Heart right ventricle (tissue), 16 donors: ENCODE data around the gene DHX8. TPM values are rescaled to one million over a fixed set of nuclear protein-coding genes. Genes with fewer than 3 reads are reported as not detected.

Experiments
- ATAC-seq, 8 donors: fragments of 200-7000 bp; cut with Tn5 transposase; one replicate each; pipeline ENCODE4 v1.9.1; 2020; ENCODE audit warnings: mild to moderate bottlenecking in 8 of 8, moderate library complexity in 8 of 8, moderate number of reproducible peaks in 1 of 8
- DNase-seq, 2 donors: peaks; one replicate each; pipeline ENCODE4 v3.0.0-alpha.2; 2020
- H3K27ac ChIP-seq, 10 donors: fragments of 200-600 bp; sonication (generic) in 2 of 10; one replicate each; pipeline versions ENCODE4 v1.5.0 to v1.8.0; 2020 to 2022; ENCODE audit warnings: mild to moderate bottlenecking in 3 of 10
- H3K27me3 ChIP-seq, 7 donors: fragments of 200-600 bp; one replicate each; pipeline ENCODE4 v1.8.0; 2021 to 2022; ENCODE audit warnings: mild to moderate bottlenecking in 2 of 7
- H3K36me3 ChIP-seq, 9 donors: fragments of 200-600 bp; sonication (generic) in 1 of 9; one replicate each; pipeline versions ENCODE4 v1.5.0 to v1.8.0; 2020 to 2022; ENCODE audit warnings: mild to moderate bottlenecking in 2 of 9
- H3K4me1 ChIP-seq, 9 donors: fragments of 200-600 bp; sonication (generic) in 1 of 9; one replicate each; pipeline versions ENCODE4 v1.5.0 to v1.8.0; 2020 to 2022; ENCODE audit warnings: mild to moderate bottlenecking in 4 of 9
- H3K4me3 ChIP-seq, 10 donors: fragments of 200-600 bp; sonication (generic) in 2 of 10; one replicate each; pipeline versions ENCODE4 v1.5.0 to v1.8.0; 2020 to 2022; ENCODE audit warnings: mild to moderate bottlenecking in 7 of 10, moderate library complexity in 2 of 10
- H3K9me3 ChIP-seq, 11 donors: fragments of 200-600 bp in 10 of 11; sonication (generic) in 2 of 11; one replicate each; pipeline versions ENCODE4 v1.5.0 to v1.8.0; 2013 to 2022; ENCODE audit warnings: mild to moderate bottlenecking in 2 of 11, control low read depth in 1 of 11, moderate library complexity in 1 of 11
- CTCF ChIP-seq, 9 donors: fragments of 200-600 bp; sonication (generic) in 2 of 9; IDR thresholded peaks; one replicate each; pipeline versions ENCODE4 v1.5.0 to v1.8.0; 2021 to 2022; ENCODE audit warnings: antibody characterized with exemption in 9 of 9, mild to moderate bottlenecking in 5 of 9, moderate library complexity in 1 of 9
- WGBS, 2 donors: extraction: QIAGEN DNeasy Blood & Tissue Kit; methylation state at CpG; one replicate each; pipeline ENCODE4 v1.1.7; 2013; ENCODE audit warnings: inconsistent platforms in 1 of 2; 5-methylcytosine and 5-hydroxymethylcytosine counted together
- intact Hi-C, 10 donors: fragments of 100-400 bp; cut with DNase I; formaldehyde crosslinking; loops; one replicate each; pipeline versions ENCODE4 v1.11.1 to v1.14.2; 2022
- polyA plus RNA-seq, 2 donors: library from polyadenylated mRNA; stranded (reverse); fragments of 200-250 nt; gene quantifications; one replicate each; pipeline ENCODE4 v1.2.3, GENCODE V29; 2013
- total RNA-seq, 10 donors: library from RNA; stranded (reverse); fragmentation: NEBNext Ultra II Directional in 3 of 10; extraction: Animal tissue kit (Norgen Biotek cat#: 25700) in 3 of 10; gene quantifications; one replicate each; pipeline versions ENCODE4 v1.2.1 to v1.2.4, GENCODE V29; 2021 to 2023
- donor health status: Arrhythmogenic right ventricular cardiomyopathy.
- donor health status: ischemic (EF 13 %, LVEDD 7.1; RV severe dilation, severe dysfunction).
- donor health status: healthy with polysubstance abuse.
- donor health status: DM: no; HTN: yes; CAD: no.
- donor health status: DM: no; HTN: no; CAD: no.
- donor health status: ischemic (EF 25% LVEDD 6.9; RV normal size, moderate dysfunction).
- donor health status: ischemic (EF 25% LVEDD 5.7; RV mildly dilated, moderate dysfunction).
- donor health status: healthy.
- donor health status: DM: yes; HTN: yes; CAD: no.
- donor health status: Ischemic cardiomyopathy.
- donor health status: ischemic (EF 35%, LVEDD 5.7; RV mildly dilated, moderate dysfunction).
- donor health status: nonischemic (EF 11% LVEDD 7.7; RV severe dilation, severe dysfunction).
- donor health status: DM: yes; HTN: yes; CAD: no.
- donor health status: PGD.
- donor health status: ischemic (EF 29% LVEDD 5.4; RV normal size, mild dysfunction).
- donor health status: nonischemic (EF 23%, LVEDD 6.1; RV moderate dilation, normal function).

Gene DHX8
- total and polyA plus RNA-seq, 12 donors: 19.2 to 42.0 (median 28.4) TPM

- Histone ChIP-seq H3K27me3 (no peaks in the 10 kb centered on the region), H3K4me1 (peaks cover 0 to 30% (median 27%) of the 10 kb centered on the region in 9 donors), H3K4me3 (no peak overlapping the region), H3K36me3 (peaks cover 0 to 82% (median 46%) of the 10 kb centered on the region in 9 donors), H3K9me3 (no peaks in the 10 kb centered on the region), H3K27ac (peak overlapping the region in 4 of 10 donors; percentile 20 to 53 (median 36))
- ATAC-seq (no peak), DNase-seq (no peak)
- 88 to 90% methylated on average over 8 of the region's 8 CpGs for WGBS, 2 donors
- intact Hi-C loops: loop anchor here in 3 of 10 donors (5.0 kb wide), 2 partner anchors 37 to 147 kb away; no protein-coding TSS in a partner anchor
- no peak for TF ChIP-seq CTCF (IDR thresholded peaks at IDR 0.05)
These were observed 41.3 kb downstream of the DHX8 start for GRCh38 chr17:43524945-43525575.

- ATAC-seq: no peak
- no peaks in the 10 kb centered on the region for H3K27me3 ChIP-seq
- H3K4me1 ChIP-seq: peaks cover 12 to 47% (median 39%) of the 10 kb centered on the region in 9 donors
- no peak overlapping the region for H3K4me3 ChIP-seq
- 84 to 86% methylated on average over 7 of the region's 7 CpGs for WGBS, 2 donors
- no peak for DNase-seq
- peaks cover 0 to 62% (median 28%) of the 10 kb centered on the region in 9 donors for H3K36me3 ChIP-seq
- no peak for TF ChIP-seq CTCF (IDR thresholded peaks at IDR 0.05)
- intact Hi-C loops: no loop called here
- H3K9me3 ChIP-seq: no peaks in the 10 kb centered on the region
- peak overlapping the region in 5 of 10 donors; percentile 31 to 53 (median 37) for H3K27ac ChIP-seq
These were observed 43.3 kb downstream of the DHX8 start for GRCh38 chr17:43526886-43527648.

GRCh38 chr17:43528319-43528987 lies 44.7 kb downstream of the DHX8 start:
- Histone ChIP-seq H3K9me3 (no peaks in the 10 kb centered on the region), H3K4me1 (peaks cover 12 to 47% (median 39%) of the 10 kb centered on the region in 9 donors), H3K27ac (peak overlapping the region in 9 of 10 donors; percentile 4 to 86 (median 39)), H3K36me3 (peaks cover 0 to 48% (median 16%) of the 10 kb centered on the region in 9 donors), H3K27me3 (no peaks in the 10 kb centered on the region), H3K4me3 (no peak overlapping the region)
- 51 to 68% methylated on average over 13 of the region's 13 CpGs for WGBS, 2 donors
- no peak for TF ChIP-seq CTCF (IDR thresholded peaks at IDR 0.05)
- intact Hi-C loops: no loop called here
- ATAC-seq: peak in 7 of 8 donors; percentile 8 to 53 (median 37)
- peak; percentile 34 to 55 for DNase-seq
